Right lobe of liver (tissue), 6 donors: ENCODE measurements around the gene G2E3. TPM values are rescaled to one million over a fixed set of nuclear protein-coding genes. Genes with fewer than 3 reads are reported as not detected.
A peak's percentile ranks its signal among the peaks of the same experiment; 100 is the strongest.

Source experiments
- ATAC-seq, 4 donors: fragments of 200-7000 bp; cut with Tn5 transposase; one replicate each; pipeline ENCODE4 v1.9.1; 2020; ENCODE audit warnings: mild to moderate bottlenecking in 4 of 4, moderate library complexity in 4 of 4
- DNase-seq, 3 donors: peaks; one replicate each; pipeline ENCODE4 v3.0.0-alpha.2; 2020
- H3K27ac ChIP-seq, 3 donors: fragments of 200-600 bp; one replicate each; pipeline ENCODE4 v1.8.0; 2022
- H3K27me3 ChIP-seq, 2 donors: fragments of 200-600 bp; one replicate each; pipeline ENCODE4 v1.8.0; 2022
- H3K36me3 ChIP-seq, 4 donors: fragments of 200-600 bp; sonication (generic) in 1 of 4; one replicate each; pipeline versions ENCODE4 v1.5.1 to v1.8.0; 2017 to 2022; ENCODE audit warnings: control low read depth in 1 of 4
- H3K4me1 ChIP-seq, 4 donors: fragments of 200-600 bp; sonication (generic) in 1 of 4; one replicate each; pipeline versions ENCODE4 v1.5.1 to v1.8.0; 2017 to 2022; ENCODE audit warnings: control low read depth in 1 of 4
- H3K4me3 ChIP-seq, 3 donors: fragments of 200-600 bp; one replicate each; pipeline ENCODE4 v1.8.0; 2022
- H3K9me3 ChIP-seq, 4 donors: fragments of 200-600 bp; sonication (generic) in 1 of 4; one replicate each; pipeline versions ENCODE4 v1.5.1 to v1.8.0; 2017 to 2022; ENCODE audit warnings: control low read depth in 1 of 4
- POLR2A ChIP-seq: fragments of 450-650 bp; IDR thresholded peaks from one replicate; pipeline ENCODE4 v1.6.1; 2017; ENCODE audit warnings: antibody characterized with exemption, mild to moderate bottlenecking
- WGBS: methylation state at CpG from one replicate; pipeline ENCODE4 v1.1.6; 2018; ENCODE audit warnings: low coverage, low lambda C conversion rate; ENCODE audit not compliant: insufficient coverage; ENCODE audit errors: missing lambda C conversion rate; 5-methylcytosine and 5-hydroxymethylcytosine counted together
- intact Hi-C, 2 donors: fragments of 100-400 bp; cut with DNase I; formaldehyde crosslinking; loops; one replicate each; pipeline versions ENCODE4 v1.11.2 to v1.14.1; 2022
- total RNA-seq, 6 experiments: library from RNA; depleted of rRNA in 2 of 6; stranded (reverse); fragments of >200 nt in 2 of 6; fragmentation: NEBNext Ultra II Directional in 3 of 6; extraction: Animal tissue kit (Norgen Biotek cat#: 25700) in 3 of 6; gene quantifications; one replicate each; pipeline versions ENCODE4 v1.1.0 to v1.2.4, GENCODE V29; 2016 to 2023
- TF ChIP-seq, protein P1 (sequence below), 4 donors: fragments of 200-600 bp in 3 of 4; fragments of 450-650 bp in 1 of 4; IDR thresholded peaks; one replicate each; pipeline versions ENCODE4 v1.5.1 to v1.8.0; 2016 to 2022; ENCODE audit warnings: antibody characterized with exemption in 4 of 4, mild to moderate bottlenecking in 2 of 4
- donor health status: DM: no; HTN: yes; CAD: no.
- donor health status: DM: no; HTN: no; CAD: no.
- donor health status: DM: no; HTN: no; CAD: no.
- donor health status: DM: no; HTN: yes; CAD: no.
- donor health status: DM: no; HTN: yes; CAD: no.

The G2E3 gene
- total RNA-seq, 6 experiments from 2014 or later = 3.0 to 6.4 (median 4.7) TPM

DNA sequence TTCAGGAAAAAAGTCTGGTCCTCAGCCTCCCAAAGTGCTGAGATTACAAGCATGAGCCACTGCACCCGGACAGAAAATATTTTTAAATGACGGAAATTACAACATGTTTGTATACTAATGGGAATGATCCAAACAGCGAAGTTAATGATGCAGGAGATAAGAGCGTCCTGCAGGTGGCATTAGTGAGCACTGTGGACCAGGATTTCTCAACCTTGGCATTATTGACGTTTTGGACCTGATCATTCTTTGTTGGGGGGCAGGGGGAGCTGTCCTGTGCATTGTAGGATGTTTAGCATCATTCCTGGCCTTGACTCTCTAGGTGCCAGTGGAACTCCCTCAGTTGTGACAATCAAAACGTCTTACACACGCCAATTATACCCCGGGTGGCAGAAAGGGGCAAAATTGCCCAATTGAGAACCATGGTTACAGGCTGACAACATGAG is 97.3 kb downstream of the G2E3 start:
- WGBS = 34% methylated on average over 8 of the region's 8 CpGs
- Histone ChIP-seq H3K27ac (no peak overlapping the region), H3K4me3 (no peak overlapping the region), H3K9me3 (no peaks in the 10 kb centered on the region), H3K36me3 (peaks cover 0 to 35% (median 13%) of the 10 kb centered on the region in 4 donors), H3K27me3 (no peaks in the 10 kb centered on the region), H3K4me1 (peaks cover 0 to 6% (median 2%) of the 10 kb centered on the region in 4 donors)
- ATAC-seq (peak; percentile 86 to 95 (median 90)), DNase-seq (no peak)
- intact Hi-C loops = no loop called here
- TF ChIP-seq, protein P1, sequence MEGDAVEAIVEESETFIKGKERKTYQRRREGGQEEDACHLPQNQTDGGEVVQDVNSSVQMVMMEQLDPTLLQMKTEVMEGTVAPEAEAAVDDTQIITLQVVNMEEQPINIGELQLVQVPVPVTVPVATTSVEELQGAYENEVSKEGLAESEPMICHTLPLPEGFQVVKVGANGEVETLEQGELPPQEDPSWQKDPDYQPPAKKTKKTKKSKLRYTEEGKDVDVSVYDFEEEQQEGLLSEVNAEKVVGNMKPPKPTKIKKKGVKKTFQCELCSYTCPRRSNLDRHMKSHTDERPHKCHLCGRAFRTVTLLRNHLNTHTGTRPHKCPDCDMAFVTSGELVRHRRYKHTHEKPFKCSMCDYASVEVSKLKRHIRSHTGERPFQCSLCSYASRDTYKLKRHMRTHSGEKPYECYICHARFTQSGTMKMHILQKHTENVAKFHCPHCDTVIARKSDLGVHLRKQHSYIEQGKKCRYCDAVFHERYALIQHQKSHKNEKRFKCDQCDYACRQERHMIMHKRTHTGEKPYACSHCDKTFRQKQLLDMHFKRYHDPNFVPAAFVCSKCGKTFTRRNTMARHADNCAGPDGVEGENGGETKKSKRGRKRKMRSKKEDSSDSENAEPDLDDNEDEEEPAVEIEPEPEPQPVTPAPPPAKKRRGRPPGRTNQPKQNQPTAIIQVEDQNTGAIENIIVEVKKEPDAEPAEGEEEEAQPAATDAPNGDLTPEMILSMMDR (IDR thresholded peaks at IDR 0.05) = peak; percentile 62 to 76 (median 70)
- TF ChIP-seq POLR2A = no peak

DNA sequence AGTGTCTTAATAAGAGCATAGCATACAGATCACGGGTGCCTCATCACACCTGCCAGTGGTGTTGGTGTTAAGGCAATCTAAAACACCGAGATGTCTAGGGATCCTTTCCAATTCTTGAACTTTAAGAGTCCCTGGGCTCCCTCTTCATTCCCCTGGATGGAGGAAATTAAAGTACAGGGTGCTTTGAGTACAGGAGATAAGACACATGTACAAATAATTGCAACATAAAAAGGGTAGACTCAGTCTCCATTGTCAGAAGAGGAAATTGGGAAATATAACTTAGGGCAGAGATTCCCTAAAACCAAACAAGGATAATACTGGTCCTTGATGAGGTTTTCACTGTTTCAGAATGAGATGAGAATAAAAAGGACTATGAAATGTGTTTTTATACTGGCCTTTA is 98.1 kb downstream of the G2E3 start:
- H3K27ac ChIP-seq = no peak overlapping the region
- no peak overlapping the region for H3K4me3 ChIP-seq
- H3K27me3 ChIP-seq = no peaks in the 10 kb centered on the region
- H3K9me3 ChIP-seq = no peaks in the 10 kb centered on the region
- ATAC-seq (peak; percentile 64 to 79 (median 76)), DNase-seq (no peak)
- H3K36me3 ChIP-seq = peaks cover 0 to 32% (median 11%) of the 10 kb centered on the region in 4 donors
- peaks cover 0 to 6% (median 2%) of the 10 kb centered on the region in 4 donors for H3K4me1 ChIP-seq
- WGBS = 68% methylated on average over 2 of the region's 2 CpGs
- TF ChIP-seq, protein P1 (IDR thresholded peaks at IDR 0.05) = no peak
- TF ChIP-seq POLR2A = no peak
- intact Hi-C loops = no loop called here

DNA sequence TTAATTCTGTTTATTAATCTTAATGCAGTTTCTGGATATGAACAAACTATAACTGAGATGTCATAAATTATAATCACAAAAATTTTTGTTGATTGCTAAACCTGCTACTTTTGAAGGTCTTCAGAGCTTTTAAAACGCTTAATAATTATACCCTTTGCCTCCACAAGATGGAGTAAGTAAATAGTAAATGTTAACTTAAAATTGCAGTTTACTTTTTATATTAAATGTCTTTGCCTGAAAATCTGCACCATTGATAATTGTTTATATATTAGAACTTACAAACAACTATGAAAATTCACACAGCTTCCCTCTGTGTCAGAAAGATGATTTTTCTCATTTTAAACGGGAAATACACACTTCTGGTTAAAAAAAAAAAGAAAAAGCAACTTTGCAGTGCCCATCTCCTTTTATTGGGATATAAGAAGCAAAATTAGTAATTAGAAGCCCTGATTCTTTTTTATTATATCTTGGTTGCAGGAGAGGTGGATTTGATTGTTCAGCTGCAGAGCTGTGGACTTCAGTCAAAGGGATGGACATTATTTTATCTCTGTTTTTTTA is 98.7 kb downstream of the G2E3 start:
- no peaks in the 10 kb centered on the region for H3K27me3 ChIP-seq
- intact Hi-C loops = no loop called here
- H3K9me3 ChIP-seq = no peaks in the 10 kb centered on the region
- peaks cover 0 to 6% (median 2%) of the 10 kb centered on the region in 4 donors for H3K4me1 ChIP-seq
- no peak overlapping the region for H3K4me3 ChIP-seq
- DNase-seq (no peak), ATAC-seq (no peak)
- TF ChIP-seq, protein P1 (IDR thresholded peaks at IDR 0.05) = peak in 2 of 4 donors; percentile 22 to 31
- TF ChIP-seq POLR2A = no peak
- no peak overlapping the region for H3K27ac ChIP-seq
- H3K36me3 ChIP-seq = peaks cover 0 to 25% (median 9%) of the 10 kb centered on the region in 4 donors
- WGBS = 27% methylated on average over 2 of the region's 2 CpGs

DNA sequence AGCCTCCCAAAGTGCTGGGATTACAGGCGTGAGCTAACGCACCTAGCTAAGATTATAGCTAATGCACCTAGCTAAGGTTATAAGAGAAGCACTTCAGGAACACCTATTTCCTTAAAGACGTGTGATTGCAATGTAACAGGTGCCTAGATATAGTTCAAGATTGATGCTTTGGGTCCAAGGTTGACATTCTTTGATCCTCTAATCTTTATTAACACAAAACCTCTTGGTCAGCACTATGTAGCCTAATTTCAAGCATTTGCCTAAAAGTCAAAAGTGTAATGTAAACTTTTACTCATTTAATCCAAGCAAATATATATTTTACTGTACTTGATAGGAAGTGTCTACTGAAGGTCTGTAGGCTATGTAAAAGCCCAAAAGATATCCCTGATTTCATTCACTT is 99.7 kb downstream of the G2E3 start:
- 83% methylated on average over 1 of the region's 3 CpGs for WGBS

More for the DNA sequence above, 99.7 kb downstream of the G2E3 start:
- no peaks in the 10 kb centered on the region for H3K27me3 ChIP-seq
- H3K4me3 ChIP-seq = no peak overlapping the region
- H3K27ac ChIP-seq = no peak overlapping the region
- ATAC-seq (no peak), DNase-seq (no peak)
- H3K9me3 ChIP-seq = no peaks in the 10 kb centered on the region
- peaks cover 0 to 6% (median 2%) of the 10 kb centered on the region in 4 donors for H3K4me1 ChIP-seq
- TF ChIP-seq, protein P1 (IDR thresholded peaks at IDR 0.05) = no peak
- no peak for TF ChIP-seq POLR2A
- peaks cover 0 to 16% (median 6%) of the 10 kb centered on the region in 4 donors for H3K36me3 ChIP-seq
- intact Hi-C loops = no loop called here
